Activated CD8-positive, alpha-beta memory T cell treated with anti-CD3 and anti-CD28 coated beads, Interleukin-2, amount 10 ng/mL, durations not matched to agents 7 days and 5 days (primary cell): Measurements from ENCODE around the gene HCRTR1. TPM values are rescaled to one million over a fixed set of nuclear protein-coding genes. Genes with fewer than 3 reads are reported as not detected.

ENCODE experiments used
- ATAC-seq: fragments of 150-1000 bp; cut with Tn5 transposase; one replicate; pipeline ENCODE4 v1.10.0; 2021; ENCODE audit warnings: moderate library complexity
- CTCF ChIA-PET: fragments of 350-600 bp; sonication (Branson Sonifier 250); formaldehyde crosslinking; loops from one replicate; lab custom pipeline; 2021; ENCODE audit warnings: antibody characterized with exemption; lab: Charles Lee
- DNase-seq: peaks from one replicate; pipeline ENCODE4 v3.0.0-alpha.2; 2020
- H3K27ac Mint-ChIP-seq: one replicate; pipeline ENCODE4 v1.8.0; 2021; ENCODE audit warnings: mild to moderate bottlenecking, mixed read lengths
- H3K27me3 Mint-ChIP-seq: one replicate; pipeline ENCODE4 v1.8.0; 2021; ENCODE audit warnings: mixed read lengths
- H3K36me3 Mint-ChIP-seq: one replicate; pipeline ENCODE4 v1.8.0; 2021; ENCODE audit warnings: mild to moderate bottlenecking, mixed read lengths
- H3K4me1 Mint-ChIP-seq: one replicate; pipeline ENCODE4 v1.8.0; 2021; ENCODE audit warnings: mixed read lengths
- H3K4me3 Mint-ChIP-seq: one replicate; pipeline ENCODE4 v1.8.0; 2021; ENCODE audit warnings: mild to moderate bottlenecking, moderate library complexity, mixed read lengths
- H3K9me3 Mint-ChIP-seq: one replicate; pipeline ENCODE4 v1.8.0; 2022; ENCODE audit warnings: low read depth, mixed read lengths
- total RNA-seq, 2 experiments: library from RNA; stranded (reverse); gene quantifications; one replicate each; pipeline ENCODE4 v1.2.3, GENCODE V29; 2021

The HCRTR1 gene
- total RNA-seq, result not detected

- H3K4me3 Mint-ChIP-seq, result no peak within 1 kb of the TSS
- no peaks in the 10 kb centered on the region for H3K36me3 Mint-ChIP-seq
- peaks cover 7% of the 10 kb centered on the region for H3K4me1 Mint-ChIP-seq
- no peak within 1 kb of the TSS for H3K27ac Mint-ChIP-seq
- CTCF ChIA-PET, result interaction anchor here (0.6 to 2.6 kb wide), 25 partner anchors 9 to 172 kb away, joined by 3 to 19 read pairs (median 4); partner anchors contain the start of gene PEF1
- no peaks in the 10 kb centered on the region for H3K9me3 Mint-ChIP-seq
- no peak for DNase-seq
- ATAC-seq, result no peak
- peaks cover 27% of the 10 kb centered on the region for H3K27me3 Mint-ChIP-seq
Measured at GRCh38 chr1:31617218-31617915, at the start of gene HCRTR1. HCRTR1 (plus strand) TSS chr1:31617689; CDS start chr1:31619193, 1,504 bp downstream.

DNA sequence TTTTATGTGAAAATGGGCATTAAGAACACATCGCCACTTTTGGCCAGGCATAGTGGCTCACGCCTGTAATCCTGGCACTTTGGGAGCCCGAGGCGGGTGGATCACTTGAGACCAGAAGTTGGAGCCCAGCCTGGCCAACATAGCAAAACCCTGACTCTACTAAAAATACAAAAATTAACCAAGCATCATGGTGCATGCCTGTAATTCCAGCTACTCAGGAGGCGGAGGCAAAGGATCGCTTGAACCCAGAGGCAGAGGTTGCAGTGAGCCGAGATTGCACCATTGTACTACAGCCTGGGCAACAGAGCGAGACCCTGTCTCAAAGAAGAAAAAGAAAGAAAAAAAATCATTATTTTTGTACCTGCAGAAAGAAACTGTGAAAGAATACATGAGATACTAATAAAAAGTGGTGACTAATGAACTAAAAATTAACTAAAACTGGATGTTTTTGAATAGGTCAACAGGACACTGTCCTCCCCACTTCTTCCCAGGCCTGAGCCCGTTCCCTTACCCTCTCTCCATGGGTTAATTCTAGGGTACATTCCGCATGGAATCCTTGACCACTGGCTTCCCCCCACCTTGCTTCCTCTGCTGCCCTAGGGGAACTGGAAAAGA is 49.4 kb upstream of the HCRTR1 start:
- DNase-seq (no peak), ATAC-seq (no peak)
- Mint-ChIP-seq H3K36me3 (no peaks in the 10 kb centered on the region), H3K9me3 (no peaks in the 10 kb centered on the region), H3K4me1 (no peaks in the 10 kb centered on the region), H3K27me3 (peaks cover 32% of the 10 kb centered on the region), H3K27ac (no peak overlapping the region), H3K4me3 (no peak overlapping the region)
- CTCF ChIA-PET, result no interaction called here

DNA sequence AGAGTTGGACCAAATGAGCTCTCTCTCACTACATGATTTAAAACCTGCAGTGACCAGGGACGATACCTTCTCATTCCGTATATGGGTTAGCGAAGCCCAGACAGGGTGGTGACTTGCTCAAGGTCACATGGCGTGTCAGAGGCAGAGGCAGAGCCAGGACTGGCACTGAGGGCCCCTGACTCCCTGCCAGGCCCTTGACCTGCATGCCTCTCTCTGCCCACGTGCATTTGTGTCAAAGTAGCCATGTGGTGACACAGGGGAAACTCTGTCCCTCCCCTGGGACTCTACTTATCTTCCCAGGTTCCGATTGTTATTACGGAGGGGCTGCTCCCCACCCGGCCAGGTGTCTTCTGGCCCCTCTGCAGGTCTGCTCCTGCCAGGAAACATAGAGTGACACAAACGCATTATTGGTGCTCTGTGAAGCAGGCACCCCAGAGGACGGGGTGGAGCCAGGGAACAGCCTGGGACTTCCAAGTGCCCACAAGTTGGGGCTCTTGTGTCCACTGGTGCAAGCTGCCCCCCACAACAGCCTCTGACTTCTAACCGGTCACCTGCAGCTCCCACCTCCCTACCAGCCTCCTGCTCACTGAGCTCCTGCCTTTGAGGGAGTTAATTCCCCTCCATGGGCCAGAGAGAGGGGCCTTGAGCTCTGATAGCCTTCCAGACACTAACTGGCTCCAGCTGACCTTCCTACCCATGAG is 48.4 kb upstream of the HCRTR1 start:
- H3K4me3 Mint-ChIP-seq, result no peak overlapping the region
- CTCF ChIA-PET, result interaction anchor here (2.5 kb wide), 1 partner anchor 20 kb away, joined by 8 read pairs; no protein-coding TSS in a partner anchor

GRCh38 chr1:31569596-31570173 is 47.8 kb upstream of the HCRTR1 start:
- no peak overlapping the region for H3K27ac Mint-ChIP-seq
- DNase-seq (no peak), ATAC-seq (no peak)
- H3K27me3 Mint-ChIP-seq, result peaks cover 31% of the 10 kb centered on the region
- H3K4me1 Mint-ChIP-seq, result no peaks in the 10 kb centered on the region
- H3K9me3 Mint-ChIP-seq, result no peaks in the 10 kb centered on the region
- CTCF ChIA-PET, result interaction anchor here (1.3 to 2.5 kb wide), 3 partner anchors 10 to 176 kb away, joined by 3 to 8 read pairs (median 3); no protein-coding TSS in a partner anchor
- H3K4me3 Mint-ChIP-seq, result no peak overlapping the region
- H3K36me3 Mint-ChIP-seq, result no peaks in the 10 kb centered on the region

More for the DNA sequence above, 48.4 kb upstream of the HCRTR1 start:
- ATAC-seq (no peak), DNase-seq (no peak)
- Mint-ChIP-seq H3K36me3 (no peaks in the 10 kb centered on the region), H3K9me3 (no peaks in the 10 kb centered on the region), H3K4me1 (no peaks in the 10 kb centered on the region), H3K27me3 (peaks cover 31% of the 10 kb centered on the region), H3K27ac (no peak overlapping the region)

- H3K27ac Mint-ChIP-seq, result no peak overlapping the region
- H3K4me3 Mint-ChIP-seq, result no peak overlapping the region
- no peaks in the 10 kb centered on the region for H3K4me1 Mint-ChIP-seq
- CTCF ChIA-PET, result interaction anchor here (0.7 to 2.5 kb wide), 4 partner anchors 11 to 175 kb away, joined by 3 to 8 read pairs (median 3); no protein-coding TSS in a partner anchor
- H3K36me3 Mint-ChIP-seq, result no peaks in the 10 kb centered on the region
- ATAC-seq (no peak), DNase-seq (no peak)
- H3K27me3 Mint-ChIP-seq, result peaks cover 31% of the 10 kb centered on the region
- H3K9me3 Mint-ChIP-seq, result no peaks in the 10 kb centered on the region
Measured at GRCh38 chr1:31570228-31570627, 47.3 kb upstream of the HCRTR1 start.

DNA sequence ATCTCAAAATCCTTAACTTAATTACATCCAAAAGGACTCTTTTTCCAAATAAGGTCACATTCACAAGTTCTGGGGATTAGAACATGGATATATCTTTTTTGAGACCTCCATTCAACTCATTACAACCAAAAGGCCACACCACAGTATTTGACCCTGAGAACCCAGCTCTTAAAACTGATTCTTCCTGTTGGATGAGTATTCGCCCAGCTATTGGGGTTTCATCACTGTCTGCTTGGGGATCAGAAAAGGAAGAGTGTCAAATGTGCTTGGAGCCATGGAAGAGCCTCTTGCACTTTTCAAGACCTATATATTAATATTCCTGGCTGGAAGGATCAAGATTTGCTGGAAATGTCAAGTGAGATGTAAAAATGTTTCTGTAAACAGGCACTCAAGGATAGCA is 46.6 kb upstream of the HCRTR1 start:
- CTCF ChIA-PET, result interaction anchor here (1.3 to 2.5 kb wide), 3 partner anchors 11 to 174 kb away, joined by 3 to 8 read pairs (median 3); no protein-coding TSS in a partner anchor
- DNase-seq (no peak), ATAC-seq (no peak)
- Mint-ChIP-seq H3K36me3 (no peaks in the 10 kb centered on the region), H3K9me3 (no peaks in the 10 kb centered on the region), H3K27me3 (peaks cover 27% of the 10 kb centered on the region), H3K27ac (no peak overlapping the region), H3K4me1 (no peaks in the 10 kb centered on the region), H3K4me3 (no peak overlapping the region)

DNA sequence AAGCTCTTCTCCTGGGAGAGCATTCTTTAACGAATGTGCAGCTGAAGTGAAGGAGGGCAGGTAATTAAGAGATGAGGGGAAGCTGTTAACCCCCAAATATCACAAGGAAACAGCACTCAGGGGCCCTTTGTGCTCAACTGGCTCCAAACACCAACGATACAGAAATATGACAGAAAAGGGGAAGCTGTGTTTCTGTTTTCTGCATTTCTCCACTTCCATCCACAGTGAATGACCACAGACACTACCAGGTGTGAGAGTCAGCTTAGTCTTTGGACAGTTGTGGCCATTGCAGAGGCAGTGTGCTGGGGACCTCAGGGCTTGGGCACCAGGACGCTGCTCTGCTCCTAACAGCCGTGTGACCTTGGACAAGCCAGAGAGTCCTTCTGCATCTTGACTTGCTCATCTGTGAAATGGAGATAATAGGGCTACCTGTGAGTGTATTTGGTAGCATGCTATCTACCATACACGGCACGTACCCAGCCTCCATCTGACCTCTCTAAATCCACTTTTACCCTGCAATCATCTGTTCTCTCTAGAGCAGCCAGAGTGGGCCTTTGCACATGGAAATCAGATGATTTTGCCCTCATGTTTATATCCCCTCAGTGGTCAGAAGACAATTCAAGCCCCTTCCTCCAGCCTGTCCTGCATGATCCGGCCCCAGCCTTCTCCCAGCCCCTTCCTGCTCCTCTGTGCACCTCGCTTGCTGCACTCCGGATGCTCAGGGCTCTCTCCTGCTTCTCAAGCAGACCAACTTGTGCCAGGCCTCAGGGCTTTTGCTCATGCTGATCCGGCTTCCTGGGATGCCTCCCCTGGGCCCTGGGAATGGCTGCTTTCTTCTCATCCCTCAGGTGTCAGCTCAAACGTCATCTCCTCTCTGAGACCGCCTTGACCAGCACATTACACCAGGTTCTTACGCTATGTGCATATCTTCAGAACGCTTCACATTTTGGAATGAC is 45.9 kb upstream of the HCRTR1 start:
- Mint-ChIP-seq H3K4me3 (no peak overlapping the region), H3K4me1 (peaks cover 2% of the 10 kb centered on the region), H3K9me3 (no peaks in the 10 kb centered on the region), H3K27ac (no peak overlapping the region), H3K27me3 (peaks cover 25% of the 10 kb centered on the region), H3K36me3 (no peaks in the 10 kb centered on the region)
- CTCF ChIA-PET, result interaction anchor here (1.4 to 2.5 kb wide), 2 partner anchors 22 to 174 kb away, joined by 3 to 8 read pairs; no protein-coding TSS in a partner anchor
- DNase-seq (no peak), ATAC-seq (no peak)

- Mint-ChIP-seq H3K4me1 (peaks cover 2% of the 10 kb centered on the region), H3K27ac (no peak overlapping the region), H3K27me3 (peaks cover 26% of the 10 kb centered on the region), H3K36me3 (no peaks in the 10 kb centered on the region), H3K4me3 (no peak overlapping the region), H3K9me3 (no peaks in the 10 kb centered on the region)
- CTCF ChIA-PET, result no interaction called here
- no peak for ATAC-seq
- no peak for DNase-seq
Measured at GRCh38 chr1:31572323-31573104, 45.0 kb upstream of the HCRTR1 start.

DNA sequence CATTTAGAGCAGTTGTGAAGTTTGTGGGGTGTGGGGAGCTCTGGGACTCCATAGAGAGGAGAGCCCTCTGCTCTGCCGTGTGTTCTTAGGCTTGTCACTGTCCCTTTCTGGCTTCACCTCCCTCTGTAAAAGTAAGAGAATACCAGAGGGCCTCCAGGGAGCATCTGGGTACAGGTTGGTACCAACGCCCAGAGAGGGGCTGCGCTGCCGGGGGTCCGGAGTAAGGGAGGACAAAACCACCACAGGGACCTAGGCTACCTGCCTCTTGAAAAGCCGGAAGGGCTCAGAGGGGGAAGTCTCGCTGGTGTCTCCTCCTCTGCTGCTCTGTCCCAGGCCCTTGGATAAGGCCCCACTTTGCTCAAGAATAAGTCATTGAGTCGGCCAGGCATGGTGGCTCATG is 44.2 kb upstream of the HCRTR1 start:
- H3K4me3 Mint-ChIP-seq, result no peak overlapping the region
- DNase-seq, result no peak
- H3K9me3 Mint-ChIP-seq, result no peaks in the 10 kb centered on the region
- CTCF ChIA-PET, result no interaction called here
- H3K4me1 Mint-ChIP-seq, result peaks cover 2% of the 10 kb centered on the region
- no peak for ATAC-seq
- no peak overlapping the region for H3K27ac Mint-ChIP-seq
- peaks cover 21% of the 10 kb centered on the region for H3K27me3 Mint-ChIP-seq
- H3K36me3 Mint-ChIP-seq, result no peaks in the 10 kb centered on the region

DNA sequence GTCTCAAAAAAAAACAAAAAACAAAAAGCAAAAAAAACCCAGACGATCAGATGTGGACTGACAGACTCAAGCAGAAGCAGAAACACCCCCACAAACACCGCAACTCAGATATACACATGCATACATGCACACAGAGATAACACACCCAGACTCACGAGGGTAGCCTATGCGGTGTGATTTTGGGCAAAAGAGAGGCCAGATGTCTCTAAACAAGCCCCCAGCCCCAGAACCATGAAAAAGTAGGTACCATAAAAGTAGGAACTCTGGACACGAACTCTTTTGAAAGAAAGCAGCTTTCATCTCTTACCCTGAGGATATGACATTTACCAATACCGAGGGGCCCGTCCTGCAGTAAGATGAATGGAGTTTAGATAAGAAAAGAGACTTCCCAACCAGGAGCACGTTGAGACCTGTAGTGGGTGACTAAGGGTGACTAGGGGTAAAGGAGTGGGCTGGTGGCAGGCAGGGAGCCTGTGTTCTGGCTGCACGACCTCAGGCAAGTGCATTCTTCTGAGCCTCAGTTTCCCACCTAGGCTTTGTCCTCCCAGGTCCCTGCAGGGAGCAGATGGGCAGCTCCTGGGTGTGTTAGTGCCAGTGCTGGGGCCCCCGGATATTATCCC is 42.6 kb upstream of the HCRTR1 start:
- Mint-ChIP-seq H3K4me1 (peaks cover 2% of the 10 kb centered on the region), H3K9me3 (no peaks in the 10 kb centered on the region)

GRCh38 chr1:31575369-31576140 is 41.9 kb upstream of the HCRTR1 start:
- no peak overlapping the region for H3K27ac Mint-ChIP-seq
- peaks cover 18% of the 10 kb centered on the region for H3K27me3 Mint-ChIP-seq
- no peak overlapping the region for H3K4me3 Mint-ChIP-seq
- ATAC-seq (no peak), DNase-seq (no peak)
- peaks cover 2% of the 10 kb centered on the region for H3K4me1 Mint-ChIP-seq
- CTCF ChIA-PET, result interaction anchor here (1.0 kb wide), 1 partner anchor 11 kb away, joined by 3 read pairs; no protein-coding TSS in a partner anchor
- H3K9me3 Mint-ChIP-seq, result no peaks in the 10 kb centered on the region
- H3K36me3 Mint-ChIP-seq, result no peaks in the 10 kb centered on the region

More for the DNA sequence above, 42.6 kb upstream of the HCRTR1 start:
- ATAC-seq (no peak), DNase-seq (no peak)
- Mint-ChIP-seq H3K36me3 (no peaks in the 10 kb centered on the region), H3K27ac (no peak overlapping the region), H3K27me3 (peaks cover 19% of the 10 kb centered on the region), H3K4me3 (no peak overlapping the region)
- CTCF ChIA-PET, result interaction anchor here (1.0 to 1.3 kb wide), 3 partner anchors 10 to 22 kb away, joined by 3 read pairs; no protein-coding TSS in a partner anchor
